HepG2 (cell line): ENCODE results near the gene SLC16A3. TPM values are rescaled to one million over a fixed set of nuclear protein-coding genes. Genes with fewer than 3 reads are reported as not detected.

Experiments used
- ATF7-NPFF ChIP-seq: sonication (generic); formaldehyde crosslinking; IDR thresholded peaks from 2 replicates; pipeline ENCODE4 v1.8.1; 2023; ENCODE audit warnings: mild to moderate bottlenecking, low read depth, missing genetic modification reagents, moderate library complexity
- CBX5 ChIP-seq: sonication (generic); formaldehyde crosslinking; IDR thresholded peaks from 2 replicates; pipeline ENCODE4 v1.4.0; 2020; ENCODE audit warnings: missing genetic modification reagents, borderline replicate concordance
- CC2D1A ChIP-seq: sonication (generic); formaldehyde crosslinking; IDR thresholded peaks from 2 replicates; pipeline ENCODE4 v1.8.1; 2023; ENCODE audit warnings: mild to moderate bottlenecking, missing genetic modification reagents
- FOXA3 ChIP-seq: IDR thresholded peaks from 2 replicates; pipeline ENCODE4 v1.6.1; 2016; ENCODE audit warnings: missing genetic modification reagents, missing compliant biosample characterization
- HNRNPLL ChIP-seq: fragments of 200-400 bp; formaldehyde crosslinking; IDR thresholded peaks from 2 replicates; pipeline ENCODE4 v1.6.1; 2017; ENCODE audit warnings: mild to moderate bottlenecking, low read depth, low read length; ENCODE audit not compliant: poor library complexity, severe bottlenecking
- KDM4B ChIP-seq: sonication (generic); formaldehyde crosslinking; IDR thresholded peaks from 2 replicates; pipeline ENCODE4 v1.4.0; 2020; ENCODE audit warnings: missing genetic modification reagents
- MXI1 ChIP-seq: IDR thresholded peaks from 3 replicates; pipeline ENCODE4 v1.6.1; 2012; ENCODE audit warnings: low read depth, low read length, inconsistent platforms, borderline replicate concordance
- NFE2 ChIP-seq: sonication (generic); formaldehyde crosslinking; IDR thresholded peaks from 2 replicates; pipeline ENCODE4 v1.4.0; 2020; ENCODE audit warnings: missing genetic modification reagents
- NFE2L2 ChIP-seq: fragments of 150-350 bp; IDR thresholded peaks from 2 replicates; pipeline ENCODE4 v1.6.1; 2014; ENCODE audit warnings: low read length
- PHF20 ChIP-seq: sonication (generic); formaldehyde crosslinking; IDR thresholded peaks from 2 replicates; pipeline ENCODE4 v1.5.0; 2020; ENCODE audit warnings: mild to moderate bottlenecking, missing genetic modification reagents
- REPIN1 ChIP-seq: sonication (generic); formaldehyde crosslinking; IDR thresholded peaks from 2 replicates; pipeline ENCODE4 v1.8.0; 2022; ENCODE audit warnings: missing genetic modification reagents, low read depth, mild to moderate bottlenecking, borderline replicate concordance
- SAP130 ChIP-seq: IDR thresholded peaks from 2 replicates; pipeline ENCODE4 v1.6.1; 2016; ENCODE audit warnings: low read depth
- SATB2 ChIP-seq: sonication (generic); formaldehyde crosslinking; IDR thresholded peaks from 2 replicates; pipeline ENCODE4 v1.5.0; 2020; ENCODE audit warnings: missing genetic modification reagents
- SRSF1 ChIP-seq: fragments of 200-400 bp; formaldehyde crosslinking; optimal IDR thresholded peaks from 2 replicates; pipeline ENCODE3; 2017; ENCODE audit warnings: mild to moderate bottlenecking, low read depth, low read length, moderate library complexity
- ZBTB7A ChIP-seq: sonication (generic); formaldehyde crosslinking; IDR thresholded peaks from 2 replicates; pipeline ENCODE4 v1.8.0; 2022; ENCODE audit warnings: mild to moderate bottlenecking, missing genetic modification reagents
- ZFY ChIP-seq: sonication (generic); formaldehyde crosslinking; IDR thresholded peaks from 2 replicates; pipeline ENCODE4 v1.4.0; 2020; ENCODE audit warnings: missing genetic modification reagents
- ZKSCAN8 ChIP-seq: IDR thresholded peaks from 2 replicates; pipeline ENCODE4 v1.6.1; 2016; ENCODE audit warnings: borderline replicate concordance, missing genetic modification reagents, missing compliant biosample characterization
- ZNF12 ChIP-seq: sonication (generic); formaldehyde crosslinking; IDR thresholded peaks from 2 replicates; pipeline ENCODE4 v1.5.0; 2020; ENCODE audit warnings: missing genetic modification reagents
- ZNF292 ChIP-seq: sonication (generic); formaldehyde crosslinking; IDR thresholded peaks from 2 replicates; pipeline ENCODE4 v1.8.1; 2022; ENCODE audit warnings: mild to moderate bottlenecking, low read depth, missing genetic modification reagents, borderline replicate concordance
- ZNF501 ChIP-seq: sonication (generic); formaldehyde crosslinking; IDR thresholded peaks from 2 replicates; pipeline ENCODE4 v1.5.1; 2020; ENCODE audit warnings: mild to moderate bottlenecking, moderate library complexity, missing genetic modification reagents
- ZNF619 ChIP-seq: sonication (generic); formaldehyde crosslinking; IDR thresholded peaks from 2 replicates; pipeline ENCODE4 v1.4.0; 2020; ENCODE audit warnings: mild to moderate bottlenecking, missing genetic modification reagents
- ZSCAN20 ChIP-seq: sonication (generic); formaldehyde crosslinking; IDR thresholded peaks from 2 replicates; pipeline ENCODE4 v1.4.0; 2020; ENCODE audit warnings: missing genetic modification reagents, mild to moderate bottlenecking, borderline replicate concordance
- polyA plus RNA-seq, 8 experiments: library from polyadenylated mRNA; depleted of rRNA in 3 of 8; stranded (reverse) in 7 of 8; unstranded in 1 of 8; fragments of >200 nt; fragmentation: Illumina TruSeq in 4 of 8; extraction: Trizol in 4 of 8; gene quantifications; 2 replicates each; pipeline versions ENCODE4 v1.2.1 to v1.2.3, GENCODE V29; 2011 to 2016; ENCODE audit warnings: low read depth in 4 of 8, missing spikeins in 1 of 8, mixed read lengths in 1 of 8; ENCODE audit not compliant: insufficient read depth in 1 of 8
- total RNA-seq, 5 experiments: library from RNA; depleted of rRNA; stranded (reverse); fragments of >200 nt; fragmentation: Illumina TruSeq; extraction: Trizol; gene quantifications; 2 replicates each; pipeline ENCODE4 v1.2.3, GENCODE V29; 2016; ENCODE audit warnings: low read depth in 1 of 5
- TF ChIP-seq, protein P1 (sequence below): IDR thresholded peaks from 2 replicates; pipeline ENCODE4 v1.6.1; 2016; ENCODE audit warnings: missing biosample characterization, missing genetic modification reagents, low read depth
- TF ChIP-seq, protein P2 (sequence below): IDR thresholded peaks from 2 replicates; pipeline ENCODE4 v1.6.1; 2016
- TF ChIP-seq, protein P3 (sequence below): sonication (generic); formaldehyde crosslinking; IDR thresholded peaks from 2 replicates; pipeline ENCODE4 v1.5.1; 2020; ENCODE audit warnings: missing genetic modification reagents, mild to moderate bottlenecking, borderline replicate concordance
- TF ChIP-seq, protein P4 (sequence below): sonication (generic); formaldehyde crosslinking; IDR thresholded peaks from 2 replicates; pipeline ENCODE4 v1.8.0; 2022; ENCODE audit warnings: mild to moderate bottlenecking, missing genetic modification reagents, moderate library complexity

Gene SLC16A3
- total and polyA plus RNA-seq, 2 of the 13 experiments (the other 11 are each of a cell fraction or from before 2014, with no cell fraction given), result 242 to 349 TPM

DNA sequence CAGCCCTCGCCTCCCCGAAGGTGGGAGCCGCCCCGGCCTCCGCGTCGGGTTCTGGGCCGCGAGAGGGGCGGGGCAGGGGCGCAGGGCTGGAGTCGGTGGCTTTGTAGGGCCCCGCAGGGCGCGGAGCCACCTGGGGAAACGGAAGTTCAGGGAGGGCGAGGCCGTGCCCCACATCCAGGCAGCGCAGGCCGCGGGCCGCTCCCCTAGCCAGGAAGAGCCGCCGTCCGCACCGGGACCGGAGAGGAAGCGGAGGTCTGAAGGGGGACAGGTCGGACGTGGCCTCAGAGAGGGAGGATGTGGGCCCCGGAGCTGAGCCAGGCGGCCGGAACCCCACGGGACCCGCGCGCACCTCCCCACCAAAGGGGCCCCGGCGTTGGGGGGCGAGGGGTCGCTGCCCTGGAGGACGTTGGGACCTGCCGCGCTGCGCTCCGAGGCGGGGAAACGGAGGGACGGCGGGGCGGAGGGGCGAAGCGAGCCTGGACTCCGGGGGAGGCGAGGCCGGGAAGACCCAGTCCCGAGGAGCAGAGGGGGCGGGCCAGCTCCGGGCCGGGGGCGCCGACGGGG lies 482 bp upstream of the SLC16A3 start (continued):
- TF ChIP-seq, protein P1, sequence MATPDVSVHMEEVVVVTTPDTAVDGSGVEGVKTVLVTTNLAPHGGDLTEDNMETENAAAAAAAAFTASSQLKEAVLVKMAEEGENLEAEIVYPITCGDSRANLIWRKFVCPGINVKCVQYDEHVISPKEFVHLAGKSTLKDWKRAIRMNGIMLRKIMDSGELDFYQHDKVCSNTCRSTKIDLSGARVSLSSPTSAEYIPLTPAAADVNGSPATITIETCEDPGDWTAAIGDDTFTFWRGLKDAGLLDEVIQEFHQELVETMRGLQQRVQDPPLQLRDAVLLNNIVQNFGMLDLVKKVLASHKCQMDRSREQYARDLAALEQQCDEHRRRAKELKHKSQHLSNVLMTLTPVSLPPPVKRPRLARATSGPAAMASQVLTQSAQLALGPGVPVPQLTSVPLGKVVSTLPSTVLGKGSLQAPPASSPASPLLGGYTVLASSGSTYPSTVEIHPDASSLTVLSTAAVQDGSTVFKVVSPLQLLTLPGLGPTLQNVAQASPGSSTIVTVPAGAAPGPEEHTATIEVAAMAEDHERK, result no peak
- no peak for TF ChIP-seq KDM4B (CRISPR knock-in tag)
- 0 out of 2 replicates have a peak, but pooled peaks have one; percentile 43 for TF ChIP-seq ZNF619
- peak; percentile 64; the same call in 1 of the 2 replicates for TF ChIP-seq ZFY (CRISPR knock-in tag)
- TF ChIP-seq REPIN1, result no peak
- TF ChIP-seq, protein P2, sequence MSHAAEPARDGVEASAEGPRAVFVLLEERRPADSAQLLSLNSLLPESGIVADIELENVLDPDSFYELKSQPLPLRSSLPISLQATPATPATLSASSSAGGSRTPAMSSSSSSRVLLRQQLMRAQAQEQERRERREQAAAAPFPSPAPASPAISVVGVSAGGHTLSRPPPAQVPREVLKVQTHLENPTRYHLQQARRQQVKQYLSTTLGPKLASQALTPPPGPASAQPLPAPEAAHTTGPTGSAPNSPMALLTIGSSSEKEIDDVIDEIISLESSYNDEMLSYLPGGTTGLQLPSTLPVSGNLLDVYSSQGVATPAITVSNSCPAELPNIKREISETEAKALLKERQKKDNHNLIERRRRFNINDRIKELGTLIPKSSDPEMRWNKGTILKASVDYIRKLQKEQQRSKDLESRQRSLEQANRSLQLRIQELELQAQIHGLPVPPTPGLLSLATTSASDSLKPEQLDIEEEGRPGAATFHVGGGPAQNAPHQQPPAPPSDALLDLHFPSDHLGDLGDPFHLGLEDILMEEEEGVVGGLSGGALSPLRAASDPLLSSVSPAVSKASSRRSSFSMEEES (CRISPR knock-in tag), result no peak
- TF ChIP-seq SRSF1, result no peak
- TF ChIP-seq CC2D1A (CRISPR knock-in tag), result no peak; the same call in 1 of the 2 replicates
- TF ChIP-seq PHF20, result peak; percentile 61; the same call in 1 of the 2 replicates
- TF ChIP-seq ATF7-NPFF (CRISPR knock-in tag), result peak; percentile 85
- peak; percentile 63 for TF ChIP-seq SAP130
- TF ChIP-seq, protein P3, sequence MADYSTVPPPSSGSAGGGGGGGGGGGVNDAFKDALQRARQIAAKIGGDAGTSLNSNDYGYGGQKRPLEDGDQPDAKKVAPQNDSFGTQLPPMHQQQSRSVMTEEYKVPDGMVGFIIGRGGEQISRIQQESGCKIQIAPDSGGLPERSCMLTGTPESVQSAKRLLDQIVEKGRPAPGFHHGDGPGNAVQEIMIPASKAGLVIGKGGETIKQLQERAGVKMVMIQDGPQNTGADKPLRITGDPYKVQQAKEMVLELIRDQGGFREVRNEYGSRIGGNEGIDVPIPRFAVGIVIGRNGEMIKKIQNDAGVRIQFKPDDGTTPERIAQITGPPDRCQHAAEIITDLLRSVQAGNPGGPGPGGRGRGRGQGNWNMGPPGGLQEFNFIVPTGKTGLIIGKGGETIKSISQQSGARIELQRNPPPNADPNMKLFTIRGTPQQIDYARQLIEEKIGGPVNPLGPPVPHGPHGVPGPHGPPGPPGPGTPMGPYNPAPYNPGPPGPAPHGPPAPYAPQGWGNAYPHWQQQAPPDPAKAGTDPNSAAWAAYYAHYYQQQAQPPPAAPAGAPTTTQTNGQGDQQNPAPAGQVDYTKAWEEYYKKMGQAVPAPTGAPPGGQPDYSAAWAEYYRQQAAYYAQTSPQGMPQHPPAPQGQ (CRISPR knock-in tag), result no peak
- TF ChIP-seq, protein P4, sequence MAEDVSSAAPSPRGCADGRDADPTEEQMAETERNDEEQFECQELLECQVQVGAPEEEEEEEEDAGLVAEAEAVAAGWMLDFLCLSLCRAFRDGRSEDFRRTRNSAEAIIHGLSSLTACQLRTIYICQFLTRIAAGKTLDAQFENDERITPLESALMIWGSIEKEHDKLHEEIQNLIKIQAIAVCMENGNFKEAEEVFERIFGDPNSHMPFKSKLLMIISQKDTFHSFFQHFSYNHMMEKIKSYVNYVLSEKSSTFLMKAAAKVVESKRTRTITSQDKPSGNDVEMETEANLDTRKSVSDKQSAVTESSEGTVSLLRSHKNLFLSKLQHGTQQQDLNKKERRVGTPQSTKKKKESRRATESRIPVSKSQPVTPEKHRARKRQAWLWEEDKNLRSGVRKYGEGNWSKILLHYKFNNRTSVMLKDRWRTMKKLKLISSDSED (CRISPR knock-in tag), result no peak
- TF ChIP-seq HNRNPLL, result peak; percentile 36
- no peak; the same call in 2 of the 3 replicates for TF ChIP-seq MXI1
- TF ChIP-seq ZNF501 (CRISPR knock-in tag), result peak; percentile 18; the same call in 1 of the 2 replicates
- no peak for TF ChIP-seq ZSCAN20 (CRISPR knock-in tag)
- peak; percentile 42 for TF ChIP-seq CBX5
- peak; percentile 7; the same call in 1 of the 2 replicates for TF ChIP-seq FOXA3 (CRISPR knock-in tag)
- no peak for TF ChIP-seq NFE2 (CRISPR knock-in tag)
- no peak for TF ChIP-seq SATB2 (CRISPR knock-in tag)
- no peak for TF ChIP-seq NFE2L2
- no peak for TF ChIP-seq ZNF12 (CRISPR knock-in tag)
- TF ChIP-seq ZKSCAN8 (CRISPR knock-in tag), result no peak
- TF ChIP-seq ZBTB7A (CRISPR knock-in tag), result no peak; the same call in 1 of the 2 replicates
- no peak for TF ChIP-seq ZNF292 (CRISPR knock-in tag)
